ENCODE data around the gene CCN5. TPM values are rescaled to one million over a fixed set of nuclear protein-coding genes. Genes with fewer than 3 reads are reported as not detected.

The CCN5 gene
- total and polyA plus RNA-seq, 5 donors: 85.2 to 292 (median 99.6) TPM

DNA sequence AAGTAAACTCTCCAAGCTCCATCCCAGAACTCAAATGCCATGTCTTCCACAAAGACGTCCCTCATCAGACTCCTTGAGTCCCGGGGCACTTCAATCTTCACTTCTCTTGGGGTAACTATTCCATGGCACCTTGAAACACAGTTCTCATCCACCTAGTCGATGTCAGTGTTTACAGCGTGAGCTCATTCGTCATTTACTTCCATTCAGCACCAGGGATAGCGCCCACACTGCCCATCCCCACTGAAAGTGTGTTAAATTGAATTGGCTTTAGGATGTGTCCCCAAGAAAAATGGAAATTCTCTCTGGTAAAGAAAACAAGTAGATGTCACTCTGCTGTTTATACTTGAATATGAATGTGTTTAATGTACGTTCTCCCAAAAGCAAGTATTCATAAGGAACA, 61.8 kb downstream of the CCN5 start:
- Histone ChIP-seq H3K27me3 (ENCODE audit: control insufficient read depth, insufficient read depth) (no peaks in the 10 kb centered on the region), H3K9me3 (ENCODE audit: control insufficient read depth, low read length) (no peaks in the 10 kb centered on the region), H3K4me3 (ENCODE audit: low read length) (no peak overlapping the region), H3K4me1 (ENCODE audit: control insufficient read depth, insufficient read depth, low read length) (no peaks in the 10 kb centered on the region), H3K27ac (ENCODE audit: low read length) (no peak overlapping the region)
- ATAC-seq (no peak), DNase-seq (no peak)
- intact Hi-C loops (cut with DNase I): no loop called here
- WGBS: 14% methylated on average over 7 of the region's 7 CpGs

Other genes with a start within 250 kb of the CCN5 start
- 1 to 10 TPM; 6.3 to 7.1 (median 6.7) TPM for gene TTPAL, start 239.5 kb upstream of the CCN5 start, total RNA-seq
- gene TTPAL, start 239.5 kb upstream of the CCN5 start, polyA plus RNA-seq: 3.1 TPM
- 100 to 1,000 TPM; 101 to 118 (median 105) TPM for gene SERINC3, start 193.3 kb upstream of the CCN5 start, total RNA-seq
- gene SERINC3, start 193.3 kb upstream of the CCN5 start, polyA plus RNA-seq: 47.8 TPM
- 100 to 1,000 TPM; 212 to 246 (median 232) TPM for gene PKIG, start 132.8 kb upstream of the CCN5 start, total RNA-seq
- 334 TPM for gene PKIG, start 132.8 kb upstream of the CCN5 start, polyA plus RNA-seq
- 10 to 100 TPM; 11.6 to 22.8 (median 12.4) TPM for gene ADA, start 63.7 kb upstream of the CCN5 start, total RNA-seq
- 12.4 TPM for gene ADA, start 63.7 kb upstream of the CCN5 start, polyA plus RNA-seq
- 1 to 10 TPM in 3 of 4 donors, under 1 TPM in 1; 0.65 to 1.3 (median 1.1) TPM for gene KCNK15, start 30.5 kb downstream of the CCN5 start, total RNA-seq
- 0.70 TPM for gene KCNK15, start 30.5 kb downstream of the CCN5 start, polyA plus RNA-seq
- 1 to 10 TPM in 3 of 4 donors, under 1 TPM in 1; 0.57 to 2.4 (median 1.3) TPM for gene RIMS4, start 95.2 kb downstream of the CCN5 start, total RNA-seq
- 0.38 TPM for gene RIMS4, start 95.2 kb downstream of the CCN5 start, polyA plus RNA-seq
- 100 to 1,000 TPM in 3 of 4 donors, 10 to 100 TPM in 1; 87.8 to 121 (median 111) TPM for gene YWHAB, start 170.3 kb downstream of the CCN5 start, total RNA-seq
- gene YWHAB, start 170.3 kb downstream of the CCN5 start, polyA plus RNA-seq: 53.4 TPM
- 1 to 10 TPM; 3.6 to 5.3 (median 4.1) TPM for gene PABPC1L, start 194.7 kb downstream of the CCN5 start, total RNA-seq
- 3.3 TPM for gene PABPC1L, start 194.7 kb downstream of the CCN5 start, polyA plus RNA-seq
- gene TOMM34, start 245.0 kb downstream of the CCN5 start, total RNA-seq: 10 to 100 TPM; 12.1 to 16.8 (median 13.7) TPM
- 11.1 TPM for gene TOMM34, start 245.0 kb downstream of the CCN5 start, polyA plus RNA-seq